Kidney (tissue), 14 donors: ENCODE results near the gene KLK1. TPM values are rescaled to one million over a fixed set of nuclear protein-coding genes. Genes with fewer than 3 reads are reported as not detected.

Experiments
- DNase-seq, 5 donors: peaks; one replicate each; pipeline ENCODE4 v3.0.0-alpha.2; 2013 to 2020
- FAIRE-seq: peaks from 2 replicates; lab custom pipeline; 2012; peaks lifted over from hg19 to GRCh38; lab: Jason Lieb, UNC
- H3K27ac ChIP-seq, 2 donors: one replicate each; pipeline ENCODE4 v1.7.0; 2013; ENCODE audit warnings: low read depth in 2 of 2, low read length in 2 of 2, inconsistent platforms in 1 of 2
- H3K27me3 ChIP-seq: one replicate; pipeline ENCODE4 v1.7.1; 2013; ENCODE audit warnings: low read length, inconsistent platforms; ENCODE audit not compliant: control insufficient read depth, insufficient read depth
- H3K36me3 ChIP-seq, 3 donors: one replicate each; pipeline versions ENCODE4 v1.7.0 to v1.7.1; 2013; ENCODE audit warnings: low read length in 3 of 3, control low read depth in 1 of 3, inconsistent platforms in 1 of 3; ENCODE audit not compliant: insufficient read depth in 3 of 3, control insufficient read depth in 2 of 3
- H3K4me1 ChIP-seq, 3 donors: one replicate each; pipeline versions ENCODE4 v1.7.0 to v1.7.1; 2013; ENCODE audit warnings: low read length in 3 of 3, inconsistent platforms in 1 of 3, low read depth in 1 of 3; ENCODE audit not compliant: control insufficient read depth in 2 of 3, insufficient read depth in 2 of 3
- H3K4me3 ChIP-seq, 3 donors: one replicate each; pipeline versions ENCODE4 v1.7.0 to v1.8.1; 2013; ENCODE audit warnings: low read length in 3 of 3, control low read depth in 1 of 3, inconsistent platforms in 1 of 3
- H3K9ac ChIP-seq, 3 donors: one replicate each; pipeline versions ENCODE4 v1.7.0 to v1.7.1; 2013; ENCODE audit warnings: low read length in 3 of 3, control low read depth in 1 of 3, inconsistent platforms in 1 of 3
- H3K9me3 ChIP-seq, 3 donors: one replicate each; pipeline versions ENCODE4 v1.7.0 to v1.7.1; 2013; ENCODE audit warnings: low read length in 3 of 3, control low read depth in 1 of 3, inconsistent platforms in 1 of 3; ENCODE audit not compliant: control insufficient read depth in 2 of 3, insufficient read depth in 1 of 3
- CTCF ChIP-seq: IDR thresholded peaks from 3 replicates; pipeline ENCODE4 v1.5.1; 2012; ENCODE audit warnings: mild to moderate bottlenecking, moderate library complexity, borderline replicate concordance; ENCODE audit not compliant: insufficient read depth; ENCODE audit errors: extremely low read depth
- intact Hi-C: fragments of 100-400 bp; cut with DNase I; formaldehyde crosslinking; loops from one replicate; pipeline ENCODE4 v1.11.1; 2022
- polyA plus RNA-seq: library from polyadenylated mRNA; stranded (reverse); fragments of 350-450 nt; fragmentation: Illumina TruSeq; extraction: RNeasy Lipid Tissue Mini Kit (QIAGEN cat#74804); gene quantifications from one replicate; pipeline ENCODE4 v1.2.3, GENCODE V29; 2014; ENCODE audit warnings: low read depth, low replicate concordance; ENCODE audit not compliant: insufficient read depth
- total RNA-seq: library from RNA; stranded (reverse); fragmentation: NEBNext Ultra II Directional; extraction: Animal tissue kit (Norgen Biotek cat#: 25700); gene quantifications from one replicate; pipeline ENCODE4 v1.2.1, GENCODE V29; 2021
- donor health status: control.
- donor health status: control.
- donor health status: control.
- donor health status: control.
- donor health status: control.
- donor health status: DM: yes; HTN: yes; CAD: no.
- donor health status: Normal renal cell carcinoma (clear cell type).

KLK1 gene
- total and polyA plus RNA-seq, 2 donors from 2014 or later = 0.41 to 827 TPM

GRCh38 chr19:50780753-50781435, 42.7 kb downstream of the KLK1 start:
- TF ChIP-seq CTCF = no peak
- Histone ChIP-seq H3K9ac (no peak overlapping the region), H3K9me3 (no peaks in the 10 kb centered on the region), H3K27me3 (peaks cover 22% of the 10 kb centered on the region), H3K4me3 (no peak overlapping the region), H3K4me1 (no peaks in the 10 kb centered on the region), H3K27ac (no peak overlapping the region), H3K36me3 (no peaks in the 10 kb centered on the region)
- intact Hi-C loops = no loop called here
- DNase-seq (no peak), FAIRE-seq (no peak)

GRCh38 chr19:50779504-50780457, 43.8 kb downstream of the KLK1 start:
- Histone ChIP-seq H3K4me1 (no peaks in the 10 kb centered on the region), H3K9me3 (no peaks in the 10 kb centered on the region), H3K27me3 (peaks cover 22% of the 10 kb centered on the region), H3K9ac (no peak overlapping the region), H3K36me3 (no peaks in the 10 kb centered on the region), H3K4me3 (no peak overlapping the region), H3K27ac (no peak overlapping the region)
- DNase-seq (no peak), FAIRE-seq (no peak)
- intact Hi-C loops = no loop called here
- TF ChIP-seq CTCF = no peak

- DNase-seq (no peak), FAIRE-seq (no peak)
- Histone ChIP-seq H3K27ac (no peak overlapping the region), H3K36me3 (no peaks in the 10 kb centered on the region), H3K4me3 (no peak overlapping the region), H3K4me1 (no peaks in the 10 kb centered on the region), H3K27me3 (peaks cover 22% of the 10 kb centered on the region), H3K9ac (no peak overlapping the region), H3K9me3 (no peaks in the 10 kb centered on the region)
- TF ChIP-seq CTCF = no peak
- intact Hi-C loops = no loop called here
Measured at GRCh38 chr19:50778906-50779430, 44.6 kb downstream of the KLK1 start.
